GM18502 (cell line): ENCODE measurements around the gene GMEB1.
"Not testable (repeated sequence)": the region's sequence is repeated elsewhere in the genome, so short reads cannot be mapped to it uniquely, and the experiment has no call there.

Source experiments
- ATAC-seq: cut with Tn5 transposase; IDR thresholded peaks from one replicate; pipeline ENCODE4 v1.9.1; 2021; ENCODE audit warnings: mild to moderate bottlenecking; ENCODE audit not compliant: unreplicated experiment, poor library complexity

GMEB1 gene, protein sequence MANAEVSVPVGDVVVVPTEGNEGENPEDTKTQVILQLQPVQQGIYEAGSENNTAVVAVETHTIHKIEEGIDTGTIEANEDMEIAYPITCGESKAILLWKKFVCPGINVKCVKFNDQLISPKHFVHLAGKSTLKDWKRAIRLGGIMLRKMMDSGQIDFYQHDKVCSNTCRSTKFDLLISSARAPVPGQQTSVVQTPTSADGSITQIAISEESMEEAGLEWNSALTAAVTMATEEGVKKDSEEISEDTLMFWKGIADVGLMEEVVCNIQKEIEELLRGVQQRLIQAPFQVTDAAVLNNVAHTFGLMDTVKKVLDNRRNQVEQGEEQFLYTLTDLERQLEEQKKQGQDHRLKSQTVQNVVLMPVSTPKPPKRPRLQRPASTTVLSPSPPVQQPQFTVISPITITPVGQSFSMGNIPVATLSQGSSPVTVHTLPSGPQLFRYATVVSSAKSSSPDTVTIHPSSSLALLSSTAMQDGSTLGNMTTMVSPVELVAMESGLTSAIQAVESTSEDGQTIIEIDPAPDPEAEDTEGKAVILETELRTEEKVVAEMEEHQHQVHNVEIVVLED

DNA sequence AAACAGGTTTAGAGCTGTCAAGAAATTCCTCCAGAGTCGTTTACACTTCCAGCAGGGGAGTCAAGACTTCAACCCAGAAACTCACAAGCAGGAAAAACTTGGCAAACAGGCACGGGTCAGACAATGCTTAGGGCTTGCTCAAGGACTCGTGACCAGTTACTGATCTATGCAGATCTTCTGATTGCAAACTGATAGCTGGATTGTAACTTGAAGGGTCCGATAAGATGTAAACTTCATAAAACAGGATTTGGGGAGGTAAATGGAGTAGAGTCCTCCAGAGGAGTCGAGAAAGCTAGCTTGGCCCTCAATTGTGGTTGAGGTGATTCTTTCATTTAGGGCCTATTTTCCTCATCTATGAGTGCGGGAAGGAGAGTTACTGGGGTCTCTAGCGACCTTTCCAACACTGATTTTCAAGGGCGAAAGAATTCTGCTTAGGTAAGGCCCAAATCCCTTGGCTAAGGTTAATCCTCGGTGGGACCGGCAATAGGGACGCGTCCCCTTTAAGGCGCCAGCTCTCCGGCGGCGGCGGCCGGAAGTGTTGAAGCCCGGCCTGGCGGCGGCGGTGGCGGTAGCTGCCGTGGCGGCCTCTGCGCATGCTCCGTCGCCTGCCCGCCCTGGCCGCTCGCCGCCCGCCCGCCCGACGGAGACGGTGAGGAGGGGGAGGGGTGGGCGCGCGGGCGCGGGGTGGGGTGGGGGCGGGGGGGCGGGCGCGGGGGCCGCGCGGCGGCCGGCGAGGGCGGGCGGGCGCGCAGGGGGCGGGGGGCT is at the start of gene GMEB1:
Gene GMEB1, plus strand, starts transcription at position 594 of the 765 bp plus-strand sequence. CDS start 14,829 bp downstream, outside the sequence.
- peak; percentile 76 for ATAC-seq

DNA sequence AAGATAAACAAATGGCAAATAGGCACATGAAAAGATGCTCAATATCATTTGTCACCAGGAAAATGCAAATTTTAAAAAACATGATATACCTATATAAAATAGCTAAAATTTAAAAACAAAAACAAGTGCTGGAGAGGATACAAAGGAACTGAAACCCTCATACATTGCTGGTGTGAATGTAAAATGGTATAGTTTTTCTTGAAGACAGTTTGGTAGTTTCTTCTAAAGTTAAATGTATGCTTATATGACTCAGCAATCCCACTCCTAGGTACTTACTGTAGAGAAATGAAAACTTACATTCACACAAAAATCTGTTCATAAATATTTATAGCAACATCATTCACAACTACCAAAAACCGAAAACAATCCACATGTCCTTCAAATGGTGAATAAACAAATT is 36.9 kb upstream of the GMEB1 start:
- ATAC-seq = no peak

GRCh38 chr1:28632560-28632959 is 36.0 kb upstream of the GMEB1 start:
- ATAC-seq = no peak

DNA sequence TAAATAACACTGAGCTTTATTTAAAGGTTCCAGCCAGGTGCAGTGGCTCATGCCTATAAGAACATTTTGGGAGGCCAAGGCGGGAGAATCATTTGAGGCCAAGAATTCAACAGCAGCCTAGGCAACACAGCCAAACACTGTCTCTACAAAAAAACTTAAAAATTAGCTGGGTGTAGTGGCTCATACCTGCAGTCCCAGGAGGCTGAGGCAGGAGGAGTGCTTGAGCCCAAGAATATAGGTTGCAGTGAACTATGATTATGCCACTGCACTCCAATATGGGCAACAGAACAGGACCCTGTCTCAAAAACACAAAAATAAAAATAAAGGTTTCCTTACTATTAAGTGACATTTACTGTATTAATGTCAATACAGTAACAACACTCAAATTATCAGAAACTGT is 27.8 kb upstream of the GMEB1 start:
- no peak for ATAC-seq

GRCh38 chr1:28642056-28642846 is 26.3 kb upstream of the GMEB1 start:
- ATAC-seq = peak; percentile 26

DNA sequence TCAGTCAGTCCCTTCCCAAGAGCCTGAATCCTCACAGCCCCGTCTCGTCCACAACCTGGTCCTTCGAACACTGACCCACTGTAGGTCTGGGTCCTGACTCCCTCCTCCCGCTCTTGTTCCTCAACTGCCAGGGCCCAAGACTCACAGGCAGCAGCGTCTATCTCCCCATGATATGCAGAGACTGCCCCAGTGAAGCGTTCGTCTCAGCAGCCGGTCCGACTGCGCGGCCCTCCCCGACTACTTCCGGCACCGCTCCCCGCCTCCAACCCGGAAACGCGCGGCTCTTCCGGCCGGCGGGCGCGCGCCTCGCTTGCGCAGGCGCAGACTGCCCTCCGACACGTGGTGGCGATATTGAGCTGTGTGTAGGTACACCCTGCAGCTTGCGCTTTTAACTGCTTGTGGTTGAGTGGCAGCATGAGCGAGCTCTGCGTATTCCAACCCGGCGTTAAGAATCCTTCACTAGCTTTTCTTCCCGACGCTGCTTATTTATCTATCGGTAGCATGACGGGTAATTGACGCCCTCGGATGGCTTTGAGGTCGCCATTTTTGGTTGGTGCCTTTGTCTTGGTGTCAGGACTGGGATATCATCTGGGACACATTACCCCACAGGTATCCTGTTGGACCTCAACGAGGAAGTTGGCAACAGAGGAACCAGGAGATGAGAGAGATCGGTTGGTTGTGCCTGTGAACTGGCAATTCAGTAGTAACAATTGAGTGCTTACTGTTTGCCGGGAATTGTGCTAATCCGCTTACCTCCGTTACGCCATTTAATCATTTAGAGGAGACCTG is 25.5 kb upstream of the GMEB1 start, which contains the start of gene TAF12:
Gene TAF12, minus strand, starts transcription at position 221 of the 789 bp plus-strand sequence. CDS start 20,986 bp downstream, outside the sequence.
- ATAC-seq = peak; percentile 78

GRCh38 chr1:28644494-28644893 is 24.1 kb upstream of the GMEB1 start:
- ATAC-seq = no peak

GRCh38 chr1:28645406-28645805 is 23.2 kb upstream of the GMEB1 start:
- ATAC-seq = not testable (repeated sequence)

DNA sequence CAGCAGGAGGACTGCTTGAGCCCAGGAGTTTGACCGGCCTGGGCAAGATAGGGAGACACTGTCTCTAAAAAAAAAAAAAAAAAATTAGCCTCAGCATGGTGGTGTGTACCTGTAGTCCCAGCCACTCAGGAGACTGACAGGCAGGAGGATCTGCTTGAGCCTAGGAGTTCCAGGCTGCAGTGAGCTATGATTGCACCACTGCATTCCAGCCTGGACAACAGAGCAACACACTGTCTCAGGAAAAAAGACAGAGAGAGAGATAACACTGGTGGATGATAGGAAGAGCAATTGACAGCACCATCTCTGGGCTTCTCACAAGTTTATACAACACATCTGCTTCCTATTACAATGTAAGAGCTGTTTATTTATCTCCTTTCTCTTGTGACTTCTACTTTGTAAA is 22.5 kb upstream of the GMEB1 start:
- ATAC-seq = no peak

GRCh38 chr1:28648008-28648473 is 20.5 kb upstream of the GMEB1 start:
- peak; percentile 68 for ATAC-seq

GRCh38 chr1:28648474-28649198 is 19.9 kb upstream of the GMEB1 start, which contains the start of gene RNU11:
Gene RNU11 (plus strand): TSS chr1:28648600.
- peak; percentile 67 for ATAC-seq

- not testable (repeated sequence) for ATAC-seq
Observed at GRCh38 chr1:28653063-28653462, 15.5 kb upstream of the GMEB1 start.

GRCh38 chr1:28653870-28654269 is 14.7 kb upstream of the GMEB1 start:
- not testable (repeated sequence) for ATAC-seq

- ATAC-seq = not testable (repeated sequence)
Observed at GRCh38 chr1:28655448-28656311, 12.9 kb upstream of the GMEB1 start.

- ATAC-seq = no peak
Observed at GRCh38 chr1:28656335-28656734, 12.2 kb upstream of the GMEB1 start.

DNA sequence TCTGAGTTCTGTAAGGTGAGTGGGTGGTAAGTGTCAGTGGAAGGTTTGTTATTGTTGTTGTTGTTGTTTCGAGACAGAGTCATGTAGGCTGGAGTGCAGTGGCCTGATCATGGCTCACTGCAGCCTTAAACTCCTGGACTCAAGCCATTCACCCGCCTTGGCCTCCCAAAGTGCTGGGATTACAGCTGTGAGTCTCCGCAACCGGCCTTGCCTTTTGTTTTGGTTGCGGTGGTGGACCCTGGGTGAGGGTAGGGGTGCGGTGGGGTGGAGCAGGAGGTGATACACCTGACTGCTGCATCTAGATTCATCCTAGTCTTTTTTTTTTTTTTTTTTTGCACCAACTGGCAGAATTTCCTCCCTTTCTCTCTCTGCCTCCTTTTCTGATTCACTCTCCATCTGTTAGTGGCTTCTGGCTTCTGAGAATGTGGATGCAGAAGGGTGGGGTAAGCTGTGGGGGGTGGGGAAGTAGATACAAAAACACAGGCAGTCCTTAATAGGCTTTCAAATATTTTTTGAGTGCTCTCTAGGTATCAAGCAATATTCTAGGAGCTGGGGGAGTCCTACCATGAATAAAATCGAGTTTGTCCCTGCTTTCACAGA is 4.6 kb upstream of the GMEB1 start:
- ATAC-seq = no peak

DNA sequence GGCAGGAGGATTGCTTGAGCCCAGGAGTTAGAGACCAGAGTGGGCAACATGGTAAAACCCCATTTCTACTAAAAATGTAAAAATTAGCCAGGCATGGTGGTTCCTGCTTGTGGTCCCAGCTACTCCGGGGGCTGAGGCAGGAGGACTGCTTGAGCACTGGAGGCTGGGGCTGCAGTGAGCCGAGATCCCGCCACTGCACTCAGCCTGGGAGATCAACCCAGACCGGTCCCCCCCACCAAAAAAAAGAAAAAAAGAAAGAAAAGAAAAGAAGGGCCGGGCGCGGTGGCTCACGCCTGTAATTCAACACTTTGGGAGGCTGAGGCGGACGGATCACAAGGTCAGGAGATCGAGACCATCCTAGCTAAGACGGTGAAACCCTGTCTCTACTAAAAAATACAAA is 1.8 kb upstream of the GMEB1 start:
- no peak for ATAC-seq
